ENCODE results near the gene SNAP25.

The SNAP25 gene

DNA sequence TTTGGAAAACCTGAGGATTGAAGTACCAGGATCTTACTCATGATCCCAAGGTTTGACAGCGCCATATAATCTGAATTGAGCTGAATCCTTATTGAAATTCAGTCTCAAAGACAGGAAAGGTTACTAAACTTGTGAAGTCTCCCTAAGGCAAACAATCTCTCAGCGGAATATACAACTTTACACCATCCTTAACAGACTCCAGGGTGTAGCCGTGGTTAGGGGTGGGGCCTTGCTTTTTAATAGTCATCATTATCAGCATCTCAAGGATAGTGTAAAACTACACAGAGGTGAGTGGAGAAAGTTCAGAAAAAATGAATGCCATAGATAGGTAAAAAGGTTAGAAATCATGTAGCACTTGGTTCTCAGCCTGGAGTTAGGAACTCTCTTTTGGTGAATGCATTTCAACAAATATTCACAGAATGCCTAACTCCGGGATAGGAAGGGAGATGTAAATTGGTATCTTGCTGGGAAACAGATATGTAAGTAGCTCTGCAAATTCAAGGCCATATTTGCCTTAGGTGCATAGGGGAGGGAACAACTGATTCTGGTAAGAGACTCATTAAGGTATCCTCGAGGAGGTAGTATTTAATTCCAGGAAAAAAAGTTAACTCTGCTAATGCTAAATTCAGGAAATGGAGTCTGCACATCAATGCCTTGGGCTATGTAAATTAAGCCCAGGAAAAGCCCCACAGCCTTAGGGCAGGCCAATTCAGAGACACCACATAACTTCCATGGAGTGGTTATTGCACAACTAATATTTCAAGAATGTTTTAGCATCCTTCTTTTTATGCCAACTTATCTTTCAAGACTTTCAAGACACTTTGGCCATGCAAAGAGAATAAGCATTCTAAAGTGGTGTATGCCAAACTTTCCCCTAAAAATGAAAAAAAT, 61.6 kb downstream of the SNAP25 start:
- H3K27me3 ChIP-seq (ENCODE audit: control insufficient read depth in 2 of 2, insufficient read depth in 2 of 2, low read length in 2 of 2) = peaks cover 0 to 2% of the 10 kb centered on the region in 2 donors
- no peaks in the 10 kb centered on the region for H3K9me3 ChIP-seq (ENCODE audit: control insufficient read depth in 2 of 2, low read length in 2 of 2)
- H3K27ac ChIP-seq (ENCODE audit: low read depth in 2 of 2, low read length in 2 of 2) = no peak overlapping the region
- H3K4me1 ChIP-seq (ENCODE audit: control insufficient read depth in 2 of 2, insufficient read depth in 2 of 2, low read length in 2 of 2) = no peaks in the 10 kb centered on the region
- H3K4me3 ChIP-seq (ENCODE audit: low read length in 2 of 2) = no peak overlapping the region
- H3K9ac ChIP-seq (ENCODE audit: low read depth in 1 of 2, low read length in 2 of 2) = no peak overlapping the region
- H3K36me3 ChIP-seq (ENCODE audit: control insufficient read depth in 2 of 2, insufficient read depth in 2 of 2, low read length in 2 of 2) = no peaks in the 10 kb centered on the region

DNA sequence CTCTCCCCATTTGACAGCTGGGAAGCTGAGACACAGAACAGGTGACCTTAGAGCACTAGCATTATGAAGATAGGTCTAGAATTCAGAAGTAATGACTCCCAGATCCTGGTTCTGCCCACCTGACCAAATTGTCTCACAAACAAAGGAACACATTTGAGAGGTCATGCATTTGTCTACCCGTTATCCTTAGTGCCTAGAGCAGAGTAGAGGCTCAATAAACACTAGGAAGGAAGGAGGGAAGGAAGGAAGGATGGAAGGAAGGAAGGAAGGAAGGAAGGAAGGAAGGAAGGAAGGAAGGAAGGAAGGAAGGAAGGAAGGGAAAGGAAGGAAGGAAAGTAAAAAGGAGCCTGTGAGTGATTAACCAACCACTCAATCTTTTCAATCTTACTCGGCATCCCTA, 63.3 kb downstream of the SNAP25 start:
- Histone ChIP-seq H3K4me1 (ENCODE audit: control insufficient read depth in 2 of 2, insufficient read depth in 2 of 2, low read length in 2 of 2) (no peaks in the 10 kb centered on the region), H3K36me3 (ENCODE audit: control insufficient read depth in 2 of 2, insufficient read depth in 2 of 2, low read length in 2 of 2) (no peaks in the 10 kb centered on the region), H3K4me3 (ENCODE audit: low read length in 2 of 2) (no peak overlapping the region), H3K27ac (ENCODE audit: low read depth in 2 of 2, low read length in 2 of 2) (no peak overlapping the region), H3K9ac (ENCODE audit: low read depth in 1 of 2, low read length in 2 of 2) (no peak overlapping the region), H3K27me3 (ENCODE audit: control insufficient read depth in 2 of 2, insufficient read depth in 2 of 2, low read length in 2 of 2) (peaks cover 0 to 2% of the 10 kb centered on the region in 2 donors), H3K9me3 (ENCODE audit: control insufficient read depth in 2 of 2, low read length in 2 of 2) (no peaks in the 10 kb centered on the region)

DNA sequence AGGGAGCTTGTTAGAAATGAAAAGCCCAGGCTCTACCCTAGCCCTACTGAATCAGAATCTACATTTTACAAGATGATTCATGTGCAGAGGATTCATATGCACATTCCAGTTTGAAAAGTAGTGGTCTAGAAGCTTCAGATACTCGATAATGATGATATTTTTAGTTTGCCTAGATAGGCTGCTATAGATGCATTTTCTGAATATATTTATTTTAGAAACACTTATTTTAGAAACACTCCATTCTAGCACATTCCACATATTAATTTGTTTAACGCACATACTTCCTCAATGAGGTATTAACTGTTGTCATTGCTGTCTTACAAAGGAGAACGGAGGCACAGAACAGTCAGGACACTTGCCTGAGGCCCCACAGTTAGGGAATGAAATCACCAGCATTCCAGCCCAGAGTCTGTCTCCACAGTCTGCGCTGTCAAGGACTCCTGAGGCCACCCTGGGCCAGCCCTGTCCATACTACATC, 64.4 kb downstream of the SNAP25 start:
- Histone ChIP-seq H3K4me1 (ENCODE audit: control insufficient read depth in 2 of 2, insufficient read depth in 2 of 2, low read length in 2 of 2) (no peaks in the 10 kb centered on the region), H3K27me3 (ENCODE audit: control insufficient read depth in 2 of 2, insufficient read depth in 2 of 2, low read length in 2 of 2) (peaks cover 0 to 2% of the 10 kb centered on the region in 2 donors), H3K9me3 (ENCODE audit: control insufficient read depth in 2 of 2, low read length in 2 of 2) (no peaks in the 10 kb centered on the region), H3K4me3 (ENCODE audit: low read length in 2 of 2) (no peak overlapping the region), H3K36me3 (ENCODE audit: control insufficient read depth in 2 of 2, insufficient read depth in 2 of 2, low read length in 2 of 2) (no peaks in the 10 kb centered on the region), H3K27ac (ENCODE audit: low read depth in 2 of 2, low read length in 2 of 2) (no peak overlapping the region), H3K9ac (ENCODE audit: low read depth in 1 of 2, low read length in 2 of 2) (no peak overlapping the region)

DNA sequence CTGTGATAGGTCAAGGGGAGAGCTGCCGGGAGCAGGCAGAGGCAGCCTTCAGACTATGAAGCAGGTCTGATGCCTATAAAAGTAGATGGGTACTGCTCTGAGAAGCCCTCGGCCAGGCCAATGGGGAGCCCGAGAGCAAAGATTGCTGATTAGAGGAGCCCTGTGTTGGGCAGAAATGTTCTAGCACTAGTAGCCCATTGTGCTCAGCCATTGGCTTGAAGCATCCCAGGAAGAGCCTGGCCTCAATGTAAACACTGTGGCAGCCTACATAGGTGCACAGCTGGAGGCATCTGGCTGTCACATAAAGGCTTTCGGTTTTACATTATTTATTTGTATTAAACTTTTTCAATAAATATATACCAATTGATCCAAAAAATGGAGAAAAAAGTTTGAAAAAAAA, 67.7 kb downstream of the SNAP25 start:
- Histone ChIP-seq H3K27me3 (ENCODE audit: control insufficient read depth in 2 of 2, insufficient read depth in 2 of 2, low read length in 2 of 2) (no peaks in the 10 kb centered on the region), H3K4me3 (ENCODE audit: low read length in 2 of 2) (no peak overlapping the region), H3K9ac (ENCODE audit: low read depth in 1 of 2, low read length in 2 of 2) (no peak overlapping the region), H3K27ac (ENCODE audit: low read depth in 2 of 2, low read length in 2 of 2) (no peak overlapping the region), H3K9me3 (ENCODE audit: control insufficient read depth in 2 of 2, low read length in 2 of 2) (no peaks in the 10 kb centered on the region), H3K36me3 (ENCODE audit: control insufficient read depth in 2 of 2, insufficient read depth in 2 of 2, low read length in 2 of 2) (no peaks in the 10 kb centered on the region), H3K4me1 (ENCODE audit: control insufficient read depth in 2 of 2, insufficient read depth in 2 of 2, low read length in 2 of 2) (no peaks in the 10 kb centered on the region)

DNA sequence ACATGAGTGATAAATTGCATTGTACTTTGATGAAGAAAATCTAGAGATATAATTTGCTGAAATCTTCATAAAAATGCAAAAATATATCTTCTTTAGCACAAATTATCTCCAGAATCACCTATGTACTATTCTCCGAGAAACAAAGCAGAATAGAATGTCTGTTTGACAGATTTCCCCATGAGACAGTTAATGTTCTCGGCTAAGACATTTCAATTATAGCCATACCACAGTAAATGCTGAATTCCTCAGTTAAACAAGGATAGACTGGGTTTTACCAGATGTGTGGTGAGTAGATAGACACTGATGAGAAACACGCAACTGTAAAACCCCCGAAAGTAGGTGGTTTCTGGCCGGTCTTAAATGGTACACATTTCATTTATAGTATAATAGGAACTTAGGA, 69.8 kb downstream of the SNAP25 start:
- H3K9ac ChIP-seq (ENCODE audit: low read depth in 1 of 2, low read length in 2 of 2) = no peak overlapping the region

DNA sequence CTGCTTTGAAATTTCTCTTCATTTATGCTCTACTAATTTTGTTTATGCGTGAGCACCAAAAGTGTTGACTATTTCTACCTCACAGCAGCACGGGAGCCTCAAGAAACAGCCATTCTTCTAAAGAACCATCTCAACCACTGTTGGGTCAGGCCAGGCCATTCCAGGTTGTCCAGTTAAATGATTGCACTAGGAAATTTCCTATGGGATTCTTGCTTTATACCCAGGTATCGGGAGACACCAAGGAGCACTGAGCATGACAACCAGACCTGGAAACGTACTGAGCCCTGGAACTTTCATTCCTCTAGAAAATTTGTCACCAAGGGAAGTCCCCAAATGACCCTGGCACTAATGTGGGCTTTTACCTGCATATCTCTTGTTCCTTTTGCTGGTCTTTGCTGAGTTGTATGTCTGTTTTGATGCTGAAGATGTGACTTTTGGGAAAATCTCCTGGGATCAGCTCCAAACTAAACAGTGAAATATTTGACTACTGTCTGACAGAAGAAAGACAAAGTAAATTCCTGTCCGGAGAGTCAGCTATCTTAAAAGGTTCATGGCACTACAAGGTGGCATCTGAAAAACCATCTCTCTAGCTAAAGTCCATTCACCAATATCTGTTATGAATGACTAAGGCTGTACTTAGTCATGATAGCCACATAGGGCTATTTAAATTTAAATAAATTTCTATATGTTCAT, 70.5 kb downstream of the SNAP25 start:
- Histone ChIP-seq H3K36me3 (ENCODE audit: control insufficient read depth in 2 of 2, insufficient read depth in 2 of 2, low read length in 2 of 2) (no peaks in the 10 kb centered on the region), H3K9me3 (ENCODE audit: control insufficient read depth in 2 of 2, low read length in 2 of 2) (no peaks in the 10 kb centered on the region), H3K4me3 (ENCODE audit: low read length in 2 of 2) (no peak overlapping the region), H3K9ac (ENCODE audit: low read depth in 1 of 2, low read length in 2 of 2) (no peak overlapping the region), H3K27ac (ENCODE audit: low read depth in 2 of 2, low read length in 2 of 2) (no peak overlapping the region), H3K4me1 (ENCODE audit: control insufficient read depth in 2 of 2, insufficient read depth in 2 of 2, low read length in 2 of 2) (no peaks in the 10 kb centered on the region), H3K27me3 (ENCODE audit: control insufficient read depth in 2 of 2, insufficient read depth in 2 of 2, low read length in 2 of 2) (no peaks in the 10 kb centered on the region)

More for the DNA sequence above, 69.8 kb downstream of the SNAP25 start:
- Histone ChIP-seq H3K9me3 (ENCODE audit: control insufficient read depth in 2 of 2, low read length in 2 of 2) (no peaks in the 10 kb centered on the region), H3K36me3 (ENCODE audit: control insufficient read depth in 2 of 2, insufficient read depth in 2 of 2, low read length in 2 of 2) (no peaks in the 10 kb centered on the region), H3K27ac (ENCODE audit: low read depth in 2 of 2, low read length in 2 of 2) (no peak overlapping the region), H3K4me1 (ENCODE audit: control insufficient read depth in 2 of 2, insufficient read depth in 2 of 2, low read length in 2 of 2) (no peaks in the 10 kb centered on the region), H3K4me3 (ENCODE audit: low read length in 2 of 2) (no peak overlapping the region), H3K27me3 (ENCODE audit: control insufficient read depth in 2 of 2, insufficient read depth in 2 of 2, low read length in 2 of 2) (no peaks in the 10 kb centered on the region)

DNA sequence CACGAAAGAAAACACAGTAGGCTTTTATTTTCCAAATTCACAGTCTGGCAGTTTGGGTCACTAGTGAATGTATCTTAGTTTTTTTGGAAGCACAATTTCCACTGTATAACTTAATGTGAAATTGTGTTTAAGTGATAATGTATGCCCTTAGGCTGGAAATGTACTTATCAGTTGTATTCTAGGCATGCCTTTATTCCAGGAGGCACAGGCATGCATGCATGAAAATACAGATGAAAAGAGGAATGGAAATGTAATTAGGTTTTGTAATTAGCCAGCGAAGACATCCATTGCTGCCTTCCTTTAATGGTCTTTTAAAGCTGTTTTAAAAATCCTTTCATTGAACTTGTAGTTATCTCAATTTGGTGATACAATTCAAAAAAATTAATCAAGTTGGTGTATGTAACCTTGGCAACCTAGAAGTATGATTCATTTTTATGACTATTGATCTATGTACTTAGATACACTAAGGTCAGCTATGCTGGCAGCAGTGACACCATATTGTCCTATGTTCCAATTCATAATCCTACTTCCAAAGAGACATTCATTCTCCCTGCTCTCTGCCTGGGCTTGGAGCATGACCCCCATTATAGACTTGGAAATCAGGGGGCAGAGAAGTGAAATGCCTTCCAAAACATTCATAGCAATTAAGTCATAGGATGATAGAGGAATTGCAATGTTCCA, 73.1 kb downstream of the SNAP25 start:
- H3K9me3 ChIP-seq (ENCODE audit: control insufficient read depth in 2 of 2, low read length in 2 of 2) = no peaks in the 10 kb centered on the region
- H3K36me3 ChIP-seq (ENCODE audit: control insufficient read depth in 2 of 2, insufficient read depth in 2 of 2, low read length in 2 of 2) = no peaks in the 10 kb centered on the region
- no peak overlapping the region for H3K9ac ChIP-seq (ENCODE audit: low read depth in 1 of 2, low read length in 2 of 2)
- no peak overlapping the region for H3K27ac ChIP-seq (ENCODE audit: low read depth in 2 of 2, low read length in 2 of 2)
- no peaks in the 10 kb centered on the region for H3K27me3 ChIP-seq (ENCODE audit: control insufficient read depth in 2 of 2, insufficient read depth in 2 of 2, low read length in 2 of 2)
- no peak overlapping the region for H3K4me3 ChIP-seq (ENCODE audit: low read length in 2 of 2)
- H3K4me1 ChIP-seq (ENCODE audit: control insufficient read depth in 2 of 2, insufficient read depth in 2 of 2, low read length in 2 of 2) = no peaks in the 10 kb centered on the region

DNA sequence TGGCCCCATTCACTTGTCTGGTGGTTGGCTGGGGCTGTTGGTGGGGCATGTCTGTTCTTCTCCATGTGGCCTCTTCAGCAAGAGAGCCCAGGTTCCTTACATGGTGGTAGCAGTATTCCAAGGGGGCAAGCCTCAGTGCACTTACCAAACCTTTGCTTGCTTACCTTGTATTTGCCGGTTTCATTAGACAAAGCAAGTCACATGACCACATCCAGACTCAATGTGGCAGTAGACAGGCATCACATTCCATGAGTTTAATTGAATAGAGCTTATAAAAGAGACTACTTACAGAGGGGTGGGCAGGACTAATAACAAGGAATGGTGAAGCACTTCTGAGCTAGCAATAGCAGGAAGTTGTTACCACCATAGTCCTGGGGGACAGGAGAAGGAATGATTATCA, 78.6 kb downstream of the SNAP25 start:
- Histone ChIP-seq H3K9ac (ENCODE audit: low read depth in 1 of 2, low read length in 2 of 2) (no peak overlapping the region), H3K27me3 (ENCODE audit: control insufficient read depth in 2 of 2, insufficient read depth in 2 of 2, low read length in 2 of 2) (no peaks in the 10 kb centered on the region), H3K36me3 (ENCODE audit: control insufficient read depth in 2 of 2, insufficient read depth in 2 of 2, low read length in 2 of 2) (no peaks in the 10 kb centered on the region), H3K4me1 (ENCODE audit: control insufficient read depth in 2 of 2, insufficient read depth in 2 of 2, low read length in 2 of 2) (no peaks in the 10 kb centered on the region), H3K9me3 (ENCODE audit: control insufficient read depth in 2 of 2, low read length in 2 of 2) (no peaks in the 10 kb centered on the region), H3K27ac (ENCODE audit: low read depth in 2 of 2, low read length in 2 of 2) (no peak overlapping the region), H3K4me3 (ENCODE audit: low read length in 2 of 2) (no peak overlapping the region)

DNA sequence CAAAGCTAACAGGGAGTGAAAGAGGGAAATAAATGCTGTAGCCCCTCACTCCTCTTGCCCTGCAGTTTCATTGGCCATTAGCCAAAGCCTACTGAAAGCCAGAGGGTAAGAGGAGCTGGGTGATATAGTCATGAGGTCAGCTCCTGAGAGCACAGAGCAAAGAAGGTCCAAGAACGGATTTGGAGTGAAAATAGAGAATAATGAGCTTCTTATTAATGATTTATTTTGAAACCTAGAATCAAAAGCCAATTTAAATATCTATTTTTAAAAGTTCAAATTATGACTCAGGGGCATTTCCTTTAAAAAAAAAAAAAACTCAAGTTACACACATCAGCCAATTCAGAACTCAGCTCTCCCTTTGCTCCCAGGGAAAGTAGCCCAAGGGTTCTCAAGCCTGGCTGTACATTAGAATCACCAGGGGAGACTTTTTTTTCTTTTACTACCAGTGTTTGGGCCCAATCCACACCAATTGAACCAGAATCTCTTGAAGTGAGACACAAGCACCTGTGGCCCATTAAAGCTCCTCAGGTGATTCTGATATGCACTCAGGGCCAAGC, 79.1 kb downstream of the SNAP25 start:
- Histone ChIP-seq H3K27ac (ENCODE audit: low read depth in 2 of 2, low read length in 2 of 2) (no peak overlapping the region), H3K36me3 (ENCODE audit: control insufficient read depth in 2 of 2, insufficient read depth in 2 of 2, low read length in 2 of 2) (no peaks in the 10 kb centered on the region), H3K4me1 (ENCODE audit: control insufficient read depth in 2 of 2, insufficient read depth in 2 of 2, low read length in 2 of 2) (no peaks in the 10 kb centered on the region), H3K4me3 (ENCODE audit: low read length in 2 of 2) (no peak overlapping the region), H3K9ac (ENCODE audit: low read depth in 1 of 2, low read length in 2 of 2) (no peak overlapping the region), H3K9me3 (ENCODE audit: control insufficient read depth in 2 of 2, low read length in 2 of 2) (no peaks in the 10 kb centered on the region), H3K27me3 (ENCODE audit: control insufficient read depth in 2 of 2, insufficient read depth in 2 of 2, low read length in 2 of 2) (no peaks in the 10 kb centered on the region)

Measured in mucosa of rectum (tissue), 2 donors.